Skeletal muscle satellite cell (primary cell): Measurements from ENCODE around the gene FEZF1.

Experiments
- H3K27me3 ChIP-seq: 2 replicates; pipeline ENCODE4 v1.7.0; 2013; ENCODE audit warnings: low read length; ENCODE audit not compliant: control insufficient read depth, insufficient read depth
- H3K36me3 ChIP-seq: 2 replicates; pipeline ENCODE4 v1.7.0; 2013; ENCODE audit warnings: mild to moderate bottlenecking, control low read depth, low read length; ENCODE audit not compliant: insufficient read depth
- H3K4me1 ChIP-seq: 2 replicates; pipeline ENCODE4 v1.7.0; 2013; ENCODE audit warnings: low read length; ENCODE audit not compliant: control insufficient read depth, insufficient read depth
- H3K4me2 ChIP-seq: 2 replicates; pipeline ENCODE4 v1.7.0; 2013; ENCODE audit warnings: mild to moderate bottlenecking, low read length
- H3K4me3 ChIP-seq: 2 replicates; pipeline ENCODE4 v1.7.0; 2013; ENCODE audit warnings: low read length
- H3K9ac ChIP-seq: 2 replicates; pipeline ENCODE4 v1.7.0; 2013; ENCODE audit warnings: mild to moderate bottlenecking, low read depth, low read length, moderate library complexity
- H3K9me3 ChIP-seq: replicated peaks from 2 replicates; pipeline ENCODE4 v1.7.0; 2013; ENCODE audit warnings: mild to moderate bottlenecking, control low read depth, low read length

The FEZF1 gene

DNA sequence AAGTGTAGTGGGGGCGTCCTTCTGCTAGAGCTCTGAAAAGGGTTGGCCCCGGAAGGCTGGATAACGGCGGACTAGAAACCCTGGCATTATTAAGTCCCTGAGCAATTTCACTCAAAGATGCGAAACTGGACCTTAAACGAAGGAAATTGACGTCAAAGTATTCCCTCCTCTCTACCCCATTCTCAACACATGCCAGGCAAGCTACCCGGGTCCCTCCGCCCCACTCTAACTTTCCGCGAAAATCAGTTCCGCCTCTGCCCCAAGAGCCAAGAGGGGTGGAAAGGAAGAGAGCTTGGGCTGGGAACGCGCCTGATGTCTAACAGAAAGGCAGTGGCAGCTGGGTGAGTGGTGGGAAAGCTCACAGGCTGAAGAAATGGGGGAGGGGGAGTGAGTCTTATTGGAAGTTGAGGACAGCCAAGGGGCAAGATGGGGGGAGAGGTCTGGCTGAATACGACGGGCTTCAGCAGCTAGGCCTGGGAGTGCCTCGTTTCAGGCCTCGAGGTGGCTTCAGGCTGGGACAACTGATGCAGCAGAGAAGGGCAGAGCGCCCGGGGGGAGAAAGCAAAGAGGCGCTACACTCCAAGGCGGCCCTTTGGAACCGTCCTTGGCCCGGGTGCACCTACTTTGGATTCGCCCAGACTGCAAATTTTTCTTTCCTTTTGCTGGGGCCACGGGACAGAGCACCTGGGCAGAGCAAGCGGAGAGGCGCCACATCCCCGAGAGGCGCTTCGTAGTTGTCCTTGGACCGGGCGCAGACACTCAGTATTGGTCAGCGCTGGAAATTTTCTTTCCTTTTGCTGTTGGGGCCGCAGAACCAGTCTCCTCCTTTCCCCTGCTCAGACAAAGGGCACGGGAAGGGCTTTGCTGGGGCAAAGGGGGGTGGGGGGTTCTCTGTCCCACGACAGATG lies 2.0 kb upstream of the FEZF1 start:
- H3K4me3 ChIP-seq, result peak overlapping the region; percentile 64
- no peak overlapping the region for H3K9ac ChIP-seq
- H3K4me1 ChIP-seq, result peaks cover 32% of the 10 kb centered on the region
- no peaks in the 10 kb centered on the region for H3K36me3 ChIP-seq
- H3K27me3 ChIP-seq, result peaks cover 99% of the 10 kb centered on the region
- H3K9me3 ChIP-seq, result no peaks in the 10 kb centered on the region
- peak overlapping the region; percentile 77 for H3K4me2 ChIP-seq

DNA sequence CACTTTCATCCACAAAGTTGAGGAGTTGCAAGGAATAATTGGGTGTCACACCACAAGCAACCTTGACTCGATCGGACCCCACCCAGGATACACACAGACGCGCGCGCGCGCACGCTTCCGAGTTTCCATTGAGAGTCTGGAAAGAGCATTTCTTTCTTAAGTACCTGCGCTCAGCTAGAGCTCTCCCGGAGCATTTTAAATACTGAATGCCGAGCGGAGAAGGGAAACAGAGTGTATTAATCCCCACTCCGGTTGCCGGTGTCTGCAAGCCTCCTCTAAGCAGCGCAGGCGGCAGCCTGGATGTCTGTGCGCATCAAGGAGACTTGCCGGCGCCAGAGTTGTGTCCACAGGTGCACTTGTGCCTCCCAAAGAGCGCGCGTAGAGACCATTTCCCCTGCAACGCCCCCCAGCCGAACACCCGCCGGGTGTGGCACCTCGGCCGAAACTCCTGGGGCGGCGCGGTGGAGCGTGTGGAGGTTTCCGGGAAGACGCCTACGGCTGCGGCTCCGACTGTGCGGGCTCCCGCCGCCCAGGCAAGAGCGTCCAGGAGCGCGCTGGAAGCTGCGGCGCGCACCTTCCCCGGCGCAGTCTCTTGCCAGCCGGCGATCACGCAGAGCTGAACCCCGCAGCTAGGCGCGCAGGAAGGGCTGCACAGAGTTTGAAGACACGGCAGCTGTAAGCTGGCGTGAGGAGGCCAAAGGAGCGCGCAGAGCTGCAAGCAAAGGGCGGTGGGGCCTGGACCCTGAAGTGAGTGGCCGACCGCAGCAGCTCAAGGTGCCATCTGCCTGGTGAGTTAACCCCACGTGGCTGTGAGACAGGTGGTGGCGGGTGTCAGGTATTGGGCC lies 1.1 kb upstream of the FEZF1 start:
- Histone ChIP-seq H3K9ac (no peak overlapping the region), H3K9me3 (no peaks in the 10 kb centered on the region), H3K4me2 (peak overlapping the region; percentile 77), H3K27me3 (peaks cover 99% of the 10 kb centered on the region), H3K4me1 (peaks cover 33% of the 10 kb centered on the region), H3K36me3 (no peaks in the 10 kb centered on the region), H3K4me3 (peak overlapping the region; percentile 64)

DNA sequence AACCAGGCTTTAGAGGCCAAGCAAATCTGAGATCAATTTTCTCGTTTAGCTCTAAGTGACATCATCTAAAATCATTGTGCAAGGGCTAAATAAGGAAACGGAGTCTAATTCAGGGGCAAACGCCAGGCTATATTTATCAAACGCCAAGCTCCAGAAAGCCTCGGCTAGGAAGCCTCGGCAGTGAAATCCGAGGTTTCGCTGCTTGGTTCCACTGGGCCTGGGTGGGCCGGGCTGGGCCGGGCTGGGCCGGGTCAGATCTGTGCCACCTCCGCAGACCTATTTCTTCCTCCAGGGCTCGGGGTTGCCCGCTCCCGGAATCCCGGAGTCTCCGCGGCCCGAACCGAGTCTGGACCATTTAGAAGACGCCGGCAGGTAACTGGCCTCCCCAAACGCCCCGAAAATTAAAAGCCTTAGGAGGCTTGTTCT lies 459 bp upstream of the FEZF1 start:
- H3K27me3 ChIP-seq, result peaks cover 99% of the 10 kb centered on the region
- H3K4me1 ChIP-seq, result peaks cover 33% of the 10 kb centered on the region
- H3K4me3 ChIP-seq, result peak overlapping the region; percentile 64
- H3K36me3 ChIP-seq, result no peaks in the 10 kb centered on the region
- H3K4me2 ChIP-seq, result peak overlapping the region; percentile 77
- H3K9me3 ChIP-seq, result no peaks in the 10 kb centered on the region
- H3K9ac ChIP-seq, result no peak overlapping the region

DNA sequence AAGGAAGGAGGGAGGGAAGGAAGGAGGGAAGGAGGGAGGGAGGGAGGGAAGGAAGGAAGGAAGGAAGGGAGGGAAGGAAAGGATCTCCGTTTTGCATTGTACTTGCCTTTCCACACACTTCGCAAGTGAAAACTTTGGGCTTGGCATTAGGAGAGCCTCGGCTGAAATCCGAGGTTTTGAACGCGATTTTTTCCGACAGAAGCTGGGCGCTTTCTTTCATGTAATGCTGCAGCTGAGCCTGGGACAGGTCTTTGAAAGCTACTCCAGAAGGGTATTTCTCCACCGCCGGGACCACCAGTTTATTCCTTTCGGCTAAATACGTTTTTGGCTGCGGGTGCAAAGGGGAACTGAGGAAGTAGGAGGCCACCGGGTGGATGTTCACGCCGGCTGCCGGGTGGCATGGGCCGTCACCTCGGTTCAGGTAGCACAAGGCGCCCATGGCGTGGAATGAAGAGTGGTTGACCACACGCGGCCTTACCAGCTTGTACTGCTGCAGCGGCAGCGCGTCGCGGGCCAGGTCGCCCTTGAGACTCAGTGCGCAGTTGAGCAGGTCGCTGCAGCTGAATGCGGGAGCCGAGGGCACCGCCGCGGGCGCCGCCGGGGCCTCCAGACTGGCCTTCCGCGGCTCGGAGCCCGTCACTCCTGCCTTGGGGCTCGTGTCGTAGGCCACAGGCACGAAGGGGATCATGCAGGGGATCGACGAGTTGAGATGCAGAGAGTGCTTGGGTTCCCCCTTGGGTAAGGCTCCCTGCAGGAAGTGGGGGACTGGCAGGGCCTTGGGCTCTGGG lies 825 bp downstream of the FEZF1 start:
- H3K4me2 ChIP-seq, result peak overlapping the region; percentile 77
- H3K4me3 ChIP-seq, result peak overlapping the region; percentile 64
- H3K9me3 ChIP-seq, result no peaks in the 10 kb centered on the region
- H3K27me3 ChIP-seq, result peaks cover 99% of the 10 kb centered on the region
- H3K4me1 ChIP-seq, result peaks cover 36% of the 10 kb centered on the region
- no peaks in the 10 kb centered on the region for H3K36me3 ChIP-seq
- no peak overlapping the region for H3K9ac ChIP-seq

DNA sequence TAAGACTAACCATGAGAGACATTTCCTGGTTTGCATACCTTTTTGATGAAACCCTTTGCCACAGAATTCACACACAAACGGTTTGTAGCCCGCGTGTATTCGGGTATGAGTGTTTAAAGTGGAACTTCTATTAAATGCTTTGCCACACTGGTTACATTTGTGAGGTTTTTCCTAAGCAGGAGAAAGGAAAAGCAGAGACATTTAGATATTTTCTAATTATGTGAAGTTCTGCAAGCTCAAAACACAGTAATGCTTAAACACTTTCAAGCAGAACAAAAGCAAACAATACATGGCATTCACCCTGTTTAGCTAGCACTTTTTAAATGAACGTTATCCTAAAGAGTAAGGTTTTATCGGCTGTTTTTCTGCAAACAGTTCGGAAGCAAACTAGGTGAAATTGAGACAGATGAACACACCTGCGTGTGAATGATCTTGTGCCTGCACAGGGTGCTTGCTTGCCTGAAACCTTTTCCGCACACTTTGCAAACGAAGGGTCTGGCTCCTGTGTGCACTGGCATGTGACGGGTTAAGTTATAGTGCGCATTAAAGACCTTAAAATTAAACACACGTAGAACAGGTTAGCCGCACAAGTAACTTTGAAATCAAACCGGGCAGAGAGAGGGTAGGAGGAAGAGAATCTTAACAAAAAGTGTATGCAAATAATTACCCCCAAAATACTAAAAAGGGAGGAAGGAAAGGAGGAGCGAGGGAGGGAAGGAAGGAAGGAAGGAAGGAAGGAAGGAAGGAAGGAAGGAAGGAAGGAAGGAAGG lies 1.6 kb downstream of the FEZF1 start:
- H3K27me3 ChIP-seq, result peaks cover 99% of the 10 kb centered on the region
- H3K9ac ChIP-seq, result no peak overlapping the region
- H3K4me1 ChIP-seq, result peaks cover 36% of the 10 kb centered on the region
- H3K36me3 ChIP-seq, result no peaks in the 10 kb centered on the region
- no peak overlapping the region for H3K4me2 ChIP-seq
- no peak overlapping the region for H3K4me3 ChIP-seq
- no peaks in the 10 kb centered on the region for H3K9me3 ChIP-seq

DNA sequence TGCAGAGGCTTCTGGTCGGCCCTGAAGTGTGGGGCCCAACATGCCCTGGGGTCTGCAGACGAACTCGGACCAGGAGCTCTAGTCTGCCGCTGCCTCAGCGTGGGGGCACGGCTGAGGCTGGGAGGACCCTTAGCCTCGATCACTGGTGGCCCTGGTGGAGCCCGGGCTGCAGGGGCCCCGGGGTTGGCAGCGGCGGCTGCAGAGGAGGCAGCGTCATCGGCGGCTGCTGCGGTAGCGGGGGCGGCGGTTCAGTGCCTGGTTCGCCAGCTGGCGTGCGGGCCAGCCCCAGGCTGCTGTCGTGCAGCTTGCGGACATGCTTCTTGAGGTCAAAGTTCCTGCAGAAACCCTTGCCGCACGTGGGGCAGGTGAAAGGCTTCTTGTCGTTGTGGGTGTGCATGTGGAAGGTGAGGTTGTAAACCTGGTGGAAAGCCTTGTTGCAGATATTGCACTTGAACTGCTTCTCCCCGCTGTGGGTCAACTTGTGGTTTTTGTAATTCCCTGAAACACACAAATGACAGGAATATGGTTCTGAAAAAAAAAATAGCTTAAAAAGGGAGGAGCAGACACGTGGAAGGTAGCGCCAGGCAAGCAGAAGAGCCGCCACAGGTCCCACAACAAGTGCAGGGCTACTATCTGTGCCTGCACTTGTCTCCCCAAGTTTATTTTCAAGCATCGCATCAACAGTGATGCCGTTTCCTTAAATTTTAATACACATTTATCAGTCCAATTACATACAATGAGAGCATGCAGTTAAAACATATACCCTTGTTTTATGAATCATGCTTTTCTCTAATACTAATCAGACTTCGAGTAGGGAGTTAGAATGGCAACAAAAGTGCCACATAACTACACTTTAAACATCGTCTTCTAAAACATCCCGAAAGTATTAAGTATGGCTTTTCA lies 2.4 kb downstream of the FEZF1 start:
- Histone ChIP-seq H3K9me3 (no peaks in the 10 kb centered on the region), H3K4me1 (peaks cover 36% of the 10 kb centered on the region), H3K36me3 (no peaks in the 10 kb centered on the region), H3K27me3 (peaks cover 100% of the 10 kb centered on the region), H3K4me2 (peak overlapping the region; percentile 31), H3K9ac (no peak overlapping the region), H3K4me3 (no peak overlapping the region)

DNA sequence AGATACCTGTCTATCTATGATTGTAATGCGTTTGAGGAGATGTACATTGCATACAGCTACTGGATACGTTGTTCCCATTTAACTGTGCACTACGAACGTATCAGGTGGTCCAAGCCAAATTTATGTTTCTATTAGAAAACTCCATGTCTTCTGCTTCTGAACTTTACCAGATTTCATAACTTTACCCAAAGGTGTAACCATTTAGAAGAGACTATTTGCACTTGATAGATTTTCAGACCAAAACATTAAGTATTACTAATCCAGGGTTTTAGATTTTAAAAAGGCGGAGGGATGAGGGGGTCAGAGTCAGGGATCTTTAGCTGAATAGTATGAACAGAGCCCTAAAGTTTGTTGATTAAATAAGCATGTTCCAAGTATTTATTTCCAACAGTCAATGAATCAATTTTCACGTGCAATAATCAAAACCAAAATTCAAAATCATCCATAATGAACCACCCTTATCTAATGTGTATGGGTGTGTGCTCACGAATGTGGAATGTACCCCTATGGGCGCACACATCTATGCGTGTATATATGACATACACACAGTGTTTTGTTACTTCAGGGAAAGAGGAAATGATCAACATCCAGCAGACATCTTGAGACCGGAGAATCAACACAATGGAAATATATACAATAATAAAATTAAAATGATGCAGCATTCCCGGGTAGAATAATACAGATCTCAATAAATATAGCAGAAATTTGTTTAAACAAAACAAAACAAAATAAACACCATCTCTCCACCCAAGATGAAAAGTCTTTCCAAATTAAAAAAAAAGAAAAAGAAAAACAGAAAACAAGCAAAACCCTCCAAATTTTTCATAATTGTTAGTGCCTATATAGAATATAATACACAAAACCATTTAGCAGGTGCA lies 3.4 kb downstream of the FEZF1 start:
- Histone ChIP-seq H3K4me1 (peaks cover 36% of the 10 kb centered on the region), H3K4me3 (no peak overlapping the region), H3K36me3 (no peaks in the 10 kb centered on the region), H3K27me3 (peaks cover 99% of the 10 kb centered on the region), H3K9ac (no peak overlapping the region), H3K4me2 (no peak overlapping the region), H3K9me3 (no peaks in the 10 kb centered on the region)

DNA sequence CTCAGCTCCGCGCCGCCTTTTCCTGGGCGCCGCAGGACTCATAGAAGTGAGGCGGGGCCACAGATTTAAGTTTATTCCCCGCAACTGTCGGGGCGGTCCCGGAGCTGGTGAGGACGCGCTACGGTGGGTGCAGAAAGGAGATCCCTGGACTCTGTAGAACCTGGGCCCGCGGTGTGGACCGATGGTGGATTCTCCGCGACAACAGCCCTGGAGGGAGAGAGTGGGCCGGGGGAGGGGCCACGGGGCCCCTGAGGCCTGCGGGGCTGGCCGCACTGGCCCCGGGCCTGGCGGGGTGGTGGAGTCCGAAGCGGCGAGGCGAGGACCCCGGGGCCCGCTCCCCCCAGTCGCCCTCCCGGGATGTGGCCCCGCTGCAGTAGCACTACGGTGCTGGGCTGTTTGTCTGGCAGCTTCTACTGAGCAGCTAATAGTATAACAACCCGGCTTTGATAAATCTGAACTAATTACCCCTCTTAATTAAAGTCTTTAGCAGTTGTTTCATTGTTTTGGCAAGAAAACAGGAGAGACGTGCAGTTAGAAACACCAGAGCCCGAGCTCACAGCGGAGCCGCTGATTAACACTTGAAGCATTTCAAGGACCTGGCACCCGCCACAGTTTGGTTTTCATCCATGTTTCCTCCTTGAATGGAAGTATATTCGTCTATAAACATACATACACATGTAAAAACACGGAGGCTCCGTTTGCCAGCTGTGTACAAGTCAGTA lies 4.2 kb downstream of the FEZF1 start:
- H3K4me2 ChIP-seq, result peak overlapping the region; percentile 63
- no peaks in the 10 kb centered on the region for H3K9me3 ChIP-seq
- H3K9ac ChIP-seq, result no peak overlapping the region
- peaks cover 28% of the 10 kb centered on the region for H3K4me1 ChIP-seq
- H3K36me3 ChIP-seq, result no peaks in the 10 kb centered on the region
- peaks cover 99% of the 10 kb centered on the region for H3K27me3 ChIP-seq
- peak overlapping the region; percentile 29 for H3K4me3 ChIP-seq

DNA sequence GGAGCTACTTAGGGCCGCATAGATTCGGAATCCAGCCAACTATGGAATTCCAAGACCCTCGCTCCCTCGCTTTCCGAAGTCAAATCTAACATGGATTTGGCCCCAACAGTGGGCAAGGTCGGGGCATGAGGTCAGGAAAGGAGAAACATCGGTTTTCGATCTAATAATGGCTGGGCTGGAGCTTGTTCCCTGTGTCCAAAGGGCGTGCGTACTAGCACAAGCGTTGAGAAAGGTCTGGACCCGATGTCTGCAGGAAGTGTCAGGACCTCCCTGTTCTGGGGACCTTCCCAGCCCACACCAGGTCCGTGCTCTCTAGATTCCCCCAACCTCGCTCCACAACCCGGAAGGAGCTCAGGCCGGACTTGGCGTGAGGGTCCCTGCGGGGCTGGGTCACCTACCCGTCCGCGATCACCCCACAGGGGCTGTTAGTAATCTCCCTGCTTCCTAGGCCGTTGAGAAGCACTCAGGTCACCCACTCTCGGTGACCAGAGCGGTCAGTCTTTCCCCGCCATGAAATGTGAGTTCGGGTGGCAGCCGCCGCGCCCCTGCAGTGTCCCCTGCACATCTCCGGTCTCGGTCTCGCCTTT lies 4.8 kb downstream of the FEZF1 start:
- peaks cover 98% of the 10 kb centered on the region for H3K27me3 ChIP-seq

More for the DNA sequence above, 4.8 kb downstream of the FEZF1 start:
- Histone ChIP-seq H3K36me3 (no peaks in the 10 kb centered on the region), H3K4me1 (peaks cover 23% of the 10 kb centered on the region), H3K4me3 (peak overlapping the region; percentile 29), H3K9me3 (no peaks in the 10 kb centered on the region), H3K4me2 (peak overlapping the region; percentile 63), H3K9ac (no peak overlapping the region)
